ENCODE results near the gene AKNAD1. TPM values are rescaled to one million over a fixed set of nuclear protein-coding genes. Genes with fewer than 3 reads are reported as not detected.

The AKNAD1 gene
- total and polyA plus RNA-seq, 10 of the 15 experiments (the other 5 are each of a cell fraction or from before 2014, with no cell fraction given) = 0.05 to 0.13 (median 0.10) TPM; not detected in 7

GRCh38 chr1:108817811-108818210 lies 39.1 kb downstream of the AKNAD1 start:
- DNase-seq (ENCODE audit: low read depth, low spot score) (no peak), ATAC-seq (no peak), FAIRE-seq (no peak)
- no peaks in the 10 kb centered on the region for H3K27me3 ChIP-seq (replicated peaks in 1 of 2; ENCODE audit: control insufficient read depth in 2 of 2, insufficient read depth in 2 of 2, low read length in 1 of 2)
- intact Hi-C loops (cut with micrococcal nuclease; ENCODE audit: unreplicated experiment) (no loop called here), in situ Hi-C loops (cut with MboI) (no loop called here)
- ChIA-PET SMC1A (ENCODE audit: uncharacterized antibody, unreplicated experiment) (interaction anchor here (1.6 kb wide), 1 partner anchor 11 kb away, joined by 6 read pairs; no protein-coding TSS in a partner anchor), POLR2A (no interaction called here), RAD21 (ENCODE audit: unreplicated experiment) (no interaction called here), CTCF (interaction anchor here (1.3 to 1.8 kb wide), 2 partner anchors 10 to 80 kb away, joined by 6 to 14 read pairs; no protein-coding TSS in a partner anchor)
- H3K79me2 ChIP-seq (ENCODE audit: control insufficient read depth, insufficient read depth, low read length) = no peaks in the 10 kb centered on the region
- no peak overlapping the region for H2AFZ ChIP-seq (ENCODE audit: control insufficient read depth, low read depth, low read length)
- no peaks in the 10 kb centered on the region for H3K36me3 ChIP-seq (ENCODE audit: control insufficient read depth in 2 of 2, insufficient read depth in 2 of 2, low read length in 1 of 2)
- no peaks in the 10 kb centered on the region for H4K20me1 ChIP-seq (ENCODE audit: control insufficient read depth, insufficient read depth)
- no peak overlapping the region for H3K9ac ChIP-seq (ENCODE audit: control insufficient read depth, insufficient read depth, low read length)
- H3K4me3 ChIP-seq = no peak overlapping the region
- H3K9me3 ChIP-seq (replicated peaks; ENCODE audit: control insufficient read depth, insufficient read depth, low read length) = no peaks in the 10 kb centered on the region
- no peak overlapping the region for H3K4me2 ChIP-seq (ENCODE audit: control insufficient read depth, insufficient read depth)
- TF ChIP-seq TBL1XR1 (IDR thresholded peaks at IDR 0.05; ENCODE audit: low read depth, low read length) (no peak), E2F8 (IDR thresholded peaks at IDR 0.05; ENCODE audit: low read depth, partially characterized antibody) (no peak), TAF1 (IDR thresholded peaks at IDR 0.05; ENCODE audit: borderline replicate concordance, low read depth, low read length) (no peak), SIX5 (IDR thresholded peaks at IDR 0.05; ENCODE audit: low read depth, low read length, severe bottlenecking) (no peak), SUZ12 (IDR thresholded peaks at IDR 0.05; ENCODE audit: unreplicated experiment) (no peak), TCF7 (IDR thresholded peaks at IDR 0.05; ENCODE audit: borderline replicate concordance) (no peak), BMI1 (IDR thresholded peaks at IDR 0.05; ENCODE audit: borderline replicate concordance) (no peak), ZBTB40 (IDR thresholded peaks at IDR 0.05; ENCODE audit: borderline replicate concordance) (no peak)
- H3K4me1 ChIP-seq (ENCODE audit: control insufficient read depth, insufficient read depth, low read length) = no peaks in the 10 kb centered on the region
- no TSS peak for BruUV-seq (replicated peaks)
- H3K27ac ChIP-seq (ENCODE audit: control insufficient read depth, insufficient read depth) = no peak overlapping the region

All from GM12878 (cell line).